ENCODE results near the gene CHMP4B.

DNA sequence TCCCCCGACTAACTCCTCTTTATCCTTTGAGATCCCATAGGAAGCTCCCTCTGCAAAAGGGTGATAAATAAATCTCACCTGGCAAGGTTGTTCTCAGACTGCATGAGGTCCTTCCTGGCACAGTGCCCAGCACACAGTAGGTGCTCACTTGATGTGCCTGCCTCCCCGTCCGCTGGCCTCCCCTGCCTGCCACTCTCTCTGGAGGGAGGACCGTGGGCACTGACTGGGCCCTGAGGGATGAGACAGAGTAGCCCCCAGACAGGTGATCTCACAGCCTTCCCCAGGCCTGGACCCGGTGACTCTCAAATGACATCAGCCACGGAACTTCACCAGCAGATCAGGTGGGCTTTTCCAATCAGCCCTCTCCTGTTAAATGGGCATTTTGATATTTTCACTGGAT, 57.4 kb downstream of the CHMP4B start:
- TF ChIP-seq, protein P1, sequence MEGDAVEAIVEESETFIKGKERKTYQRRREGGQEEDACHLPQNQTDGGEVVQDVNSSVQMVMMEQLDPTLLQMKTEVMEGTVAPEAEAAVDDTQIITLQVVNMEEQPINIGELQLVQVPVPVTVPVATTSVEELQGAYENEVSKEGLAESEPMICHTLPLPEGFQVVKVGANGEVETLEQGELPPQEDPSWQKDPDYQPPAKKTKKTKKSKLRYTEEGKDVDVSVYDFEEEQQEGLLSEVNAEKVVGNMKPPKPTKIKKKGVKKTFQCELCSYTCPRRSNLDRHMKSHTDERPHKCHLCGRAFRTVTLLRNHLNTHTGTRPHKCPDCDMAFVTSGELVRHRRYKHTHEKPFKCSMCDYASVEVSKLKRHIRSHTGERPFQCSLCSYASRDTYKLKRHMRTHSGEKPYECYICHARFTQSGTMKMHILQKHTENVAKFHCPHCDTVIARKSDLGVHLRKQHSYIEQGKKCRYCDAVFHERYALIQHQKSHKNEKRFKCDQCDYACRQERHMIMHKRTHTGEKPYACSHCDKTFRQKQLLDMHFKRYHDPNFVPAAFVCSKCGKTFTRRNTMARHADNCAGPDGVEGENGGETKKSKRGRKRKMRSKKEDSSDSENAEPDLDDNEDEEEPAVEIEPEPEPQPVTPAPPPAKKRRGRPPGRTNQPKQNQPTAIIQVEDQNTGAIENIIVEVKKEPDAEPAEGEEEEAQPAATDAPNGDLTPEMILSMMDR (IDR thresholded peaks at IDR 0.05), result no peak
- TF ChIP-seq POLR2A (IDR thresholded peaks at IDR 0.05), result no peak
- no peak for TF ChIP-seq EP300 (IDR thresholded peaks at IDR 0.05)

All from upper lobe of left lung (tissue), 4 donors.